Limb (tissue), 2 donors: ENCODE data around the gene TP53.
"Not testable (repeated sequence)": the region's sequence is repeated elsewhere in the genome, so short reads cannot be mapped to it uniquely, and the experiment has no call there.

Experiments used
- DNase-seq, 2 donors: peaks; one replicate each; pipeline ENCODE4 v3.0.0-alpha.2; 2016; ENCODE audit errors: extremely low spot score in 2 of 2

TP53 gene

DNA sequence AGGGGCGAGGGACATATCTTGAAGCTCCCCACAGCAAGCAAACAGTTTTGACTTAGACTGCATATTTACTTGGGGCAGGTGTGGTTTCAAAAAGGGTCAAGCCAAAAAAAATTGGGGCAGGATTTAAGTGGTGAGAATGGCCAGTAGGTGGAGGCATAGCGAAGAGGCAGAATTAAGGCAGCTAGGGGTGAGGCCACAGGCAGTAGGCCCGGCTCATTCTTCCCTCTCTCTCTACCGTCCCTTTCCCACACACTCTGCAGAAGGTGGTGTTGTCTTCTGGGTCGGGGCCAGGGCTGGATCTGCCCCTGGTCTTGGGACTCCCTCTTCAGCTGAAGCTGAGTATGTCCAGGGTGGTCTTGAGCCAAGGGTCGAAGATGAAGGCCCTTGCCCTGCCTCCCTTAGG, 54.8 kb downstream of the TP53 start:
- no peak for DNase-seq

GRCh38 chr17:7631398-7632380, 55.6 kb downstream of the TP53 start:
- DNase-seq, result no peak

DNA sequence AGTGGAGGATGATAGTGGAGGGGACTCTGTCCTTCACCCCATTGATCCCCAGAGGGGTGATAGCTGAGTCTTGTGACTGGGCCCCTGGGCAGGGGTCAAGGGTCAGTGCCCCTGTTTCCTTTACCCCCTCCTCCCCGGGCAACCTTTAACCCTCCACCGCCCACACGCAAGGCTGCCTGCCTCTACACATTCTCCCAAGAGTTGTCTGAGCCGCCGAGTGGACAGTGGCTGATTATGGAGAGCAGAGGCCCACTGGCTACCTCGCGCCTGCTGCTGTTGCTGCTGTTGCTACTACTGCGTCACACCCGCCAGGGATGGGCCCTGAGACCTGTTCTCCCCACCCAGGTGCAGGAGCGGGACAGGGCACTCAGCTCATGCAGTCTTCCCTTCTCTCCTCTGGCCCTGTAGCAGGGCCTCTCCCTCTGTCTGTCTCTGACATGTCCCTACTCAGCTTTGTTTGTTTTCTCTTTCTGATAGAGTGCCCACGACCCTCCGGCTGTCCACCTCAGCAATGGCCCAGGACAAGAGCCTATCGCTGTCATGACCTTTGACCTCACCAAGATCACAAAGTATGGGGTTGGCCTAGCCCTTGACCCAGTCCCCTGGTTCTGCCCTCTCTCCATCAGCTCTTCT, 57.2 kb downstream of the TP53 start, which contains the start of gene SHBG:
Gene SHBG, plus strand, starts transcription at position 197 of the 633 bp plus-strand sequence. Its CDS starts 38 bp downstream, at position 235.
- DNase-seq, result no peak

- peak; percentile 92 to 98 for DNase-seq
Observed at GRCh38 chr17:7627250-7628121, 59.8 kb downstream of the TP53 start, which contains the start of gene SAT2. TSS of gene SAT2 (minus strand) at chr17:7627821. CDS start at chr17:7627635, 186 bp downstream.

- no peak for DNase-seq
Observed at GRCh38 chr17:7626956-7627249, 60.4 kb downstream of the TP53 start.

DNA sequence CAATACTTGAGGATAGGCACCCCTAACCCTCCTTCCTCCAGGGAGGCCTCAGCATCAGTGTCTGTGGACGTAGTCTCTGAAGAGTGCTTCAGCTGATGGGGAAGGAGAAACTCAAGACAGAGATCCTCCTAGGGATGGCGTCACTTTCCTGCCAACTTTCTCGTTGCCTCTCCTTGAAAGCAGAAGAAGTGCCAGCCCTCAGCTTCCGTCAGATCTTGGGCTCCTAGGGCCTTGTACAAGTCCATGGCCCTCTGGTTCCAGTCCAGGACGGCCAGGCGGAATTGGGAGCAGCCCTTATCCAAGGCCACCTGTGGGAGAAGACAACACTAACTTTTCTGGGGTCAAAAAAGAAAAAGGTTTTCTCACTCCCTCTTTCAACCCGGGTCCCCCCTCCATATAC, 61.0 kb downstream of the TP53 start:
- no peak for DNase-seq

DNA sequence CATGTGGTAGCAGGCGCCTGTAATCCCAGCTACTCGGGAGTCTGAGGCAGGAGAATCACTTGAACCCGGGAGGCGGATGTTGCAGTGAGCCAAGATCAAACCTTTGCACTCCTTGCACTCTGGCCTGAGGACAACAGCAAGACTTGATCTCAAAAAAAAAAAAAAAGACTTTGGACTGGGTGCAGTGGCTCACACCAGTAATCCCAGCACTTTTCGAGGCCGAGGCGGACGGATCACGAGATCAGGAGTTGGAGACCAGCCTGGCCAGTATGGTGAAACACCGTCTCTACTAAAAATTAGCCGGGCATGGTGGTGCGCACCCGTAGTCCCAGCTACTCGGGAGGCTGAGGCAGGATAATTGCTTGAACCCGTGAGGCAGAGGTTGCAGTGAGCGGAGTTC, 61.5 kb downstream of the TP53 start:
- not testable (repeated sequence) for DNase-seq

GRCh38 chr17:7623661-7624060, 63.6 kb downstream of the TP53 start:
- DNase-seq, result no peak

GRCh38 chr17:7620835-7621234, 66.5 kb downstream of the TP53 start:
- DNase-seq, result no peak

DNA sequence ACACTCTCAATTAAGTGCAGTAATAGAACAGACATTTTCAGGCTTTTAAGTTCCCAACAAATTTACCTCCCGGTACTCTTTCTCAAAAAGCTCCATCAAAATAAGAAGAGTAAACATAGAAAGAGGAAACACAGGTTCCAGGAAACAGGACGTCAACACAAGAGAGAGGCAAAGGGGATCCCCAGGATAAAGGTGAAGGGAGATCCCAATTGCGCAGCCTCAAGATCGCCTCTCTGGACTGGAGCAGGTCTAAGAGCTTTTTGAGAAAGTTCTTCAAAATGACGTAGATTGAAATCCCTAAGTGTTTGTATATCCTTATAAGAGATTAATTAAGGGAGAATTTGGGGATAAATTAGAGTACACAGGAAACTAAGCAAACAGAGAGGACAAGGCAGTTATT, 68.7 kb downstream of the TP53 start:
- no peak for DNase-seq
